GM23338 (cell line): Measurements from ENCODE around the gene SCLT1. TPM values are rescaled to one million over a fixed set of nuclear protein-coding genes. Genes with fewer than 3 reads are reported as not detected.

Experiments
- ATAC-seq: fragments of 200-7000 bp; cut with Tn5 transposase; 3 replicates; pipeline ENCODE4 v1.9.1; 2020
- DNase-seq: peaks from one replicate; pipeline ENCODE4 v3.0.0-alpha.2; 2015; ENCODE audit warnings: low spot score
- H2AFZ ChIP-seq: fragments of 200-600 bp; sonication (generic); 2 replicates; pipeline ENCODE4 v1.8.0; 2016; ENCODE audit warnings: antibody characterized with exemption, mild to moderate bottlenecking, moderate library complexity
- H3F3A ChIP-seq: fragments of 200-600 bp; sonication (generic); replicated peaks from 2 replicates; pipeline ENCODE4 v1.8.0; 2017; ENCODE audit warnings: antibody characterized with exemption, mixed run types, low read depth
- H3K27ac ChIP-seq: fragments of 200-600 bp; sonication (generic); 2 replicates; pipeline ENCODE4 v1.6.1; 2016; ENCODE audit warnings: low read depth
- H3K27me3 ChIP-seq: fragments of 200-600 bp; sonication (generic); 2 replicates; pipeline ENCODE4 v1.8.0; 2016; ENCODE audit warnings: mild to moderate bottlenecking, mixed run types, moderate library complexity; ENCODE audit not compliant: insufficient read depth
- H3K36me3 ChIP-seq: fragments of 200-600 bp; sonication (generic); 2 replicates; pipeline ENCODE4 v1.8.0; 2016; ENCODE audit warnings: mild to moderate bottlenecking; ENCODE audit not compliant: insufficient read depth
- H3K4me1 ChIP-seq: fragments of 200-600 bp; sonication (generic); 2 replicates; pipeline ENCODE4 v1.8.0; 2016; ENCODE audit warnings: mild to moderate bottlenecking, moderate library complexity; ENCODE audit not compliant: insufficient read depth
- H3K4me2 ChIP-seq: fragments of 200-600 bp; sonication (generic); 2 replicates; pipeline ENCODE4 v1.7.1; 2017; ENCODE audit warnings: mixed run types
- H3K4me3 ChIP-seq: fragments of 200-600 bp; sonication (generic); 2 replicates; pipeline ENCODE4 v1.6.1; 2016; ENCODE audit warnings: mixed run types
- H3K79me2 ChIP-seq: fragments of 200-600 bp; sonication (generic); replicated peaks from 2 replicates; pipeline ENCODE4 v1.8.0; 2017; ENCODE audit warnings: mild to moderate bottlenecking; ENCODE audit not compliant: insufficient read depth
- H3K9me2 ChIP-seq: fragments of 200-600 bp; sonication (generic); 2 replicates; pipeline ENCODE4 v1.8.0; 2017; ENCODE audit not compliant: insufficient read depth
- H4K20me1 ChIP-seq: fragments of 200-600 bp; sonication (generic); replicated peaks from 2 replicates; pipeline ENCODE4 v1.8.0; 2017; ENCODE audit warnings: mild to moderate bottlenecking; ENCODE audit not compliant: insufficient read depth
- H3K27ac Mint-ChIP-seq: 2 replicates; pipeline ENCODE4 v1.8.0; 2020; ENCODE audit warnings: inconsistent platforms, mild to moderate bottlenecking, moderate library complexity, mixed read lengths
- H3K27me3 Mint-ChIP-seq: 3 replicates; pipeline ENCODE4 v1.8.0; 2022; ENCODE audit warnings: low read depth, mild to moderate bottlenecking, moderate library complexity, mixed read lengths, inconsistent platforms; ENCODE audit not compliant: insufficient read depth, poor library complexity
- H3K36me3 Mint-ChIP-seq: 3 replicates; pipeline ENCODE4 v1.8.0; 2021; ENCODE audit warnings: low read depth, mild to moderate bottlenecking, inconsistent platforms, moderate library complexity, mixed read lengths
- H3K4me1 Mint-ChIP-seq: 3 replicates; pipeline ENCODE4 v1.8.0; 2020; ENCODE audit warnings: mild to moderate bottlenecking, inconsistent platforms, mixed read lengths
- H3K4me3 Mint-ChIP-seq: 3 replicates; pipeline ENCODE4 v1.8.0; 2021; ENCODE audit warnings: moderate library complexity, mild to moderate bottlenecking, inconsistent platforms, mixed read lengths
- H3K9me3 Mint-ChIP-seq: 3 replicates; pipeline ENCODE4 v1.8.0; 2020; ENCODE audit warnings: moderate library complexity, mild to moderate bottlenecking, inconsistent platforms, mixed read lengths
- CREB1 ChIP-seq: fragments of 250-450 bp; sonication (Bioruptor Pico); IDR thresholded peaks from 2 replicates; pipeline ENCODE4 v1.5.0; 2020; ENCODE audit warnings: low read depth, mild to moderate bottlenecking, moderate library complexity
- EZH2 ChIP-seq: fragments of 200-600 bp; sonication (generic); IDR thresholded peaks from one replicate; pipeline ENCODE4 v1.8.0; 2017; ENCODE audit warnings: antibody characterized with exemption, mild to moderate bottlenecking, low read depth; ENCODE audit not compliant: unreplicated experiment
- EZH2phosphoT487 ChIP-seq: fragments of 200-600 bp; sonication (generic); IDR thresholded peaks from one replicate; pipeline ENCODE4 v1.8.1; 2018; ENCODE audit warnings: antibody characterized with exemption; ENCODE audit not compliant: unreplicated experiment
- JUNB ChIP-seq: IDR thresholded peaks from one replicate; pipeline ENCODE4 v1.6.1; 2016; ENCODE audit warnings: antibody characterized with exemption; ENCODE audit not compliant: unreplicated experiment
- NANOG ChIP-seq: IDR thresholded peaks from 2 replicates; pipeline ENCODE4 v1.6.1; 2016; ENCODE audit warnings: antibody characterized with exemption, borderline replicate concordance
- POLR2AphosphoS5 ChIP-seq: IDR thresholded peaks from 2 replicates; pipeline ENCODE4 v1.6.1; 2016; ENCODE audit warnings: antibody characterized with exemption, low read depth
- REST ChIP-seq: IDR thresholded peaks from one replicate; pipeline ENCODE4 v1.6.1; 2018; ENCODE audit warnings: antibody characterized with exemption; ENCODE audit not compliant: unreplicated experiment
- STAT1 ChIP-seq: IDR thresholded peaks from one replicate; pipeline ENCODE4 v1.6.1; 2016; ENCODE audit warnings: antibody characterized with exemption; ENCODE audit not compliant: unreplicated experiment
- polyA plus RNA-seq: library from polyadenylated mRNA; unstranded; fragments of >200 nt; fragmentation: Nextera tagmentation; extraction: Ambion mirVana; gene quantifications from 2 replicates; pipeline ENCODE4 v1.2.1, GENCODE V29; 2016
- total RNA-seq: library from RNA; depleted of rRNA; stranded (reverse); fragments of >200 nt; shearing (Covaris generic); gene quantifications from 2 replicates; pipeline ENCODE4 v1.2.3, GENCODE V29; 2014

SCLT1 gene
- total and polyA plus RNA-seq, 2 experiments from 2014 or later, result 18.5 to 18.9 TPM

GRCh38 chr4:128917781-128918180 lies 175.6 kb downstream of the SCLT1 start (continued):
- TF ChIP-seq JUNB (no peak), EZH2 (no peak), POLR2AphosphoS5 (no peak), STAT1 (no peak), CREB1 (CRISPR knock-in tag) (no peak), REST (no peak), NANOG (no peak)

GRCh38 chr4:128916832-128917231 lies 176.5 kb downstream of the SCLT1 start:
- Histone ChIP-seq H3K36me3 (no peaks in the 10 kb centered on the region), H3K27ac (no peak overlapping the region), H3K27me3 (no peaks in the 10 kb centered on the region), H3K9me2 (no peaks in the 10 kb centered on the region), H3K4me1 (no peaks in the 10 kb centered on the region), H3K79me2 (no peaks in the 10 kb centered on the region), H3F3A (no peaks in the 10 kb centered on the region), H2AFZ (no peak overlapping the region), H3K4me3 (no peak overlapping the region), H4K20me1 (no peaks in the 10 kb centered on the region), H3K4me2 (no peak overlapping the region)
- TF ChIP-seq EZH2phosphoT487 (no peak), NANOG (no peak), POLR2AphosphoS5 (no peak), REST (no peak), EZH2 (no peak), JUNB (no peak)
- Mint-ChIP-seq H3K4me1 (no peaks in the 10 kb centered on the region), H3K27me3 (no peaks in the 10 kb centered on the region), H3K9me3 (no peaks in the 10 kb centered on the region), H3K4me3 (no peak overlapping the region), H3K36me3 (no peaks in the 10 kb centered on the region), H3K27ac (no peak overlapping the region)
- no peak for ATAC-seq
- DNase-seq, result no peak
